Regular cardiac myocyte (primary cell): ENCODE measurements around the gene PROK1. TPM values are rescaled to one million over a fixed set of nuclear protein-coding genes. Genes with fewer than 3 reads are reported as not detected.

Experiments
- total RNA-seq: library from RNA; depleted of rRNA; stranded (reverse); fragments of >200 nt; gene quantifications from 2 replicates; pipeline ENCODE4 v1.2.3, GENCODE V29; 2014

The PROK1 gene, protein sequence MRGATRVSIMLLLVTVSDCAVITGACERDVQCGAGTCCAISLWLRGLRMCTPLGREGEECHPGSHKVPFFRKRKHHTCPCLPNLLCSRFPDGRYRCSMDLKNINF
- total RNA-seq = not detected in 2 replicates

DNA sequence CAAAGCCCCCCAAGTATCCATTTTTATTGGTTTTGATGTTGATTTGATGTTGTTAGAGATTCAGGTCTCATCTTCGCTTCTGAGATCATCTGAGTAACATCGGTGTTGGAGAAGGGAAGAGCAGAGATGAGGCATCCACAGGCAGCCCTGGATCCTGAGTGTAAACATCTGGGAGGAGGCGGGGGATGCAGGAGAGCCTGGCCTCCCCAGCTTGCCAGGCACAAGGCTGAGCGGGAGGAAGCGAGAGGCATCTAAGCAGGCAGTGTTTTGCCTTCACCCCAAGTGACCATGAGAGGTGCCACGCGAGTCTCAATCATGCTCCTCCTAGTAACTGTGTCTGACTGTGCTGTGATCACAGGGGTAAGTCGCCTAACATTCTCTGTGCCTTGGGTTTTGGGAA lies at the start of gene PROK1:
PROK1 (plus strand) TSS at position 221 of the 400 bp plus-strand sequence; CDS start at position 289, 68 bp downstream.

DNA sequence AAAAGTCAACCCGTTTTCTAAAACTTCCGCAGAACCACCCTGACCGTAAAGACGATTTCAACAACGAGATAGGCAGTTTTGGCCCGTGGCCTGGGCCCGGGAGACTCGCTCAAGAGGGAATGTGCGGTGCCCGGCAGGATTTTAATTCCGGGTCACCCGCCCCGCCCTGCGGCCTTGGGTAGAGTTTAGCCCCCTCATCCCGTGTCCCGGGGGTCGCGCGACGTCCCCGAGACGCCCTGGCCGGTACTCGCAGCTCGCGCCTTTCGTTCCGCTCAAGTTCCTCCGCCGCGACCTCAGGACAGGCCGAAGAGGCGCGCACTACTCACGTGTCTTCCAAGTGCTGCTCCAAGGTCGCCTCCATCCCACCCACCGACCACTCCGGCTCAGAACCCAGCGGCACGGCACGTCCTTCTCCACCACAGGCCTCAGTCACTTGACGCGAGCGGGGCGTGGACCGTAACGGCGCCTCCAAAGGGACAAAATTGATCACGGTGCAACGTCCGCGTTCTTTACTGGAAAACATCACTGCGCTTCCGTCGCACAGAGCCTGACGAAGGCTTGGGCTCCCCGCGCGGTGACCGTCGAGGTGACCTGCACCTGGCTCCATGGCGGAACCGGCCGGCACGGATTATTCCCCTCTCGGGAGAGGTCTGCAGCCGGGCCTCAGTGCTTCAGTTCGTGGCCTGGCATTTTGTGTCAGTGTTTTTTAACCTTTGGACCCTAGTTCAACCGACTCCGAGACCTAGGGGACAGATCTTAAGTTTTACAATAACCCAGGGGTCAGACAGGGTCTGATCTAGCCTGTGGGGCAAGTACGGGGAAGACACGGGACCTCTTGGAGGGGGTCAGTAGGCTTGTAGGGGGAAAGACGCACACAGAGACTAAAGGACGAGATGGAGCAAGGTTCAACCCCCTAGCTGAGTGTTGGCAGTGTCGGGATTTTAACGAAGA lies 43.4 kb upstream of the PROK1 start, which contains the start of gene LAMTOR5:
LAMTOR5 (minus strand) TSS at position 435 of the 951 bp plus-strand sequence; CDS start at position 361, 74 bp downstream.

Other genes starting within 250 kb of the PROK1 start
- gene KCNC4, start 240.8 kb upstream of the PROK1 start, total RNA-seq = 5.1 and 6.3 TPM in 2 replicates
- gene RBM15, start 111.8 kb upstream of the PROK1 start, total RNA-seq = 29.0 and 41.0 TPM in 2 replicates
- gene SLC16A4, start 60.1 kb upstream of the PROK1 start, total RNA-seq = 16.3 and 42.0 TPM in 2 replicates
- gene LAMTOR5, start 43.5 kb upstream of the PROK1 start, total RNA-seq = 45.4 and 106 TPM in 2 replicates
- not detected in 2 replicates for gene KCNA10, start 68.0 kb downstream of the PROK1 start, total RNA-seq
- under 0.01 TPM in 1 of 2 replicates, not detected in the other for gene KCNA2, start 155.2 kb downstream of the PROK1 start, total RNA-seq
- 0.28 TPM in 1 of 2 replicates, not detected in the other for gene KCNA3, start 223.8 kb downstream of the PROK1 start, total RNA-seq